Ovary (tissue), 3 donors: Measurements from ENCODE around the gene ITGAE.

ENCODE experiments used
- CTCF ChIP-seq, 3 donors: fragments of 450-650 bp in 2 of 3; fragments of 200-600 bp in 1 of 3; IDR thresholded peaks; one replicate each; pipeline versions ENCODE4 v1.5.1 to v1.8.0; 2016 to 2022; ENCODE audit warnings: antibody characterized with exemption in 3 of 3, mild to moderate bottlenecking in 1 of 3
- POLR2A ChIP-seq: fragments of 450-650 bp; IDR thresholded peaks from one replicate; pipeline ENCODE4 v1.6.1; 2017; ENCODE audit warnings: antibody characterized with exemption, mild to moderate bottlenecking, moderate library complexity
- donor health status: DM: no; HTN: no; CAD: no.

- TF ChIP-seq CTCF (IDR thresholded peaks at IDR 0.05) (no peak), POLR2A (no peak)
Measured at GRCh38 chr17:3739422-3740124, 61.4 kb downstream of the ITGAE start.
